ENCODE measurements around the gene POLG.

GRCh38 chr15:89363133-89363532 lies 28.5 kb upstream of the POLG start:
- no peak for TF ChIP-seq POLR2A (IDR thresholded peaks at IDR 0.05)
- TF ChIP-seq CTCF (IDR thresholded peaks at IDR 0.05), result no peak
- no peak for TF ChIP-seq POLR2AphosphoS5 (IDR thresholded peaks at IDR 0.05; ENCODE audit: insufficient read depth in 1 of 2, low read depth in 1 of 2)
